Mucosa of descending colon (tissue), 3 donors: Measurements from ENCODE around the gene CFAP157. TPM values are rescaled to one million over a fixed set of nuclear protein-coding genes. Genes with fewer than 3 reads are reported as not detected.
A peak's percentile ranks its signal among the peaks of the same experiment; 100 is the strongest.

Experiments used
- ATAC-seq: fragments of 200-7000 bp; cut with Tn5 transposase; one replicate; pipeline ENCODE4 v1.9.1; 2020; ENCODE audit warnings: mild to moderate bottlenecking, moderate library complexity
- DNase-seq, 3 donors: peaks; one replicate each; pipeline ENCODE4 v3.0.0-alpha.2; 2020
- H3K36me3 ChIP-seq: fragments of 200-600 bp; one replicate; pipeline ENCODE4 v1.8.0; 2021; ENCODE audit warnings: low read depth, mild to moderate bottlenecking
- H3K4me1 ChIP-seq: fragments of 200-600 bp; one replicate; pipeline ENCODE4 v1.8.0; 2021; ENCODE audit warnings: low read depth, mild to moderate bottlenecking
- H3K4me3 ChIP-seq: fragments of 200-600 bp; one replicate; pipeline ENCODE4 v1.8.0; 2021; ENCODE audit warnings: mild to moderate bottlenecking
- H3K9me3 ChIP-seq: fragments of 200-600 bp; one replicate; pipeline ENCODE4 v1.8.0; 2021; ENCODE audit warnings: mild to moderate bottlenecking
- intact Hi-C, 2 donors: fragments of 100-400 bp; cut with DNase I in 1 of 2; cut with micrococcal nuclease in 1 of 2; formaldehyde crosslinking; loops; one replicate each; pipeline versions ENCODE4 v1.11.0 to v1.11.1; 2022; cut with DNase I, micrococcal nuclease
- total RNA-seq, 3 donors: library from RNA; stranded (reverse); fragmentation: NEBNext Ultra II Directional in 2 of 3; extraction: Animal tissue kit (Norgen Biotek cat#: 25700) in 2 of 3; gene quantifications; one replicate each; pipeline versions ENCODE4 v1.2.1 to v1.2.4, GENCODE V29; 2021 to 2023
- TF ChIP-seq, protein P1 (sequence below): fragments of 200-600 bp; IDR thresholded peaks from one replicate; pipeline ENCODE4 v1.8.0; 2022; ENCODE audit warnings: antibody characterized with exemption, mild to moderate bottlenecking
- donor health status: DM: no; HTN: no; CAD: no; lungs with moderate emphysema.
- donor health status: DM: no; HTN: no; CAD: no.
- donor health status: DM: no; HTN: yes; CAD: no.

The CFAP157 gene
- total RNA-seq, 3 donors from 2014 or later = 0.12 to 0.28 TPM; not detected in 1

DNA sequence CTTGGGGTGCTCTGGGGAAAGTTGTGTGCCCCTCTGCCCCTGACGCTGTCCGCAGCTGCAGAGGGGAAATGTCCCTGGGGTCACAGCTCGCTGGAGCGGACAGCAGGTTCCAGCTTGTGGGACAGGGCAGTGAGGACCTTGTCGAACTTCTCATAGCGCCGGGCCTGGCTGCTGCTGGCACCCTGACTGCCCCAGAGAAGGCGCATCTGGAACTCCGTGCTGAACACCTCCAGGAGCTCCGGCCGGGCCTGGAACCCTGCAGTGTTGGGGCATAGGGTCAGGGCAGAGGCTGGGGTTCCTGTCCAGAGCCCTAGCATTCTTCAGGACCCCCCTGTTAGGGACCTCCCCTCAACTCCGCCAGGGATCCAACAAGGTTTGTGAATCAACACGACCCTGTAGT, 31.9 kb downstream of the CFAP157 start:
- Histone ChIP-seq H3K36me3 (no peaks in the 10 kb centered on the region), H3K9me3 (no peaks in the 10 kb centered on the region), H3K4me3 (no peak overlapping the region), H3K4me1 (peaks cover 21% of the 10 kb centered on the region)
- ATAC-seq (no peak), DNase-seq (no peak)
- TF ChIP-seq, protein P1, sequence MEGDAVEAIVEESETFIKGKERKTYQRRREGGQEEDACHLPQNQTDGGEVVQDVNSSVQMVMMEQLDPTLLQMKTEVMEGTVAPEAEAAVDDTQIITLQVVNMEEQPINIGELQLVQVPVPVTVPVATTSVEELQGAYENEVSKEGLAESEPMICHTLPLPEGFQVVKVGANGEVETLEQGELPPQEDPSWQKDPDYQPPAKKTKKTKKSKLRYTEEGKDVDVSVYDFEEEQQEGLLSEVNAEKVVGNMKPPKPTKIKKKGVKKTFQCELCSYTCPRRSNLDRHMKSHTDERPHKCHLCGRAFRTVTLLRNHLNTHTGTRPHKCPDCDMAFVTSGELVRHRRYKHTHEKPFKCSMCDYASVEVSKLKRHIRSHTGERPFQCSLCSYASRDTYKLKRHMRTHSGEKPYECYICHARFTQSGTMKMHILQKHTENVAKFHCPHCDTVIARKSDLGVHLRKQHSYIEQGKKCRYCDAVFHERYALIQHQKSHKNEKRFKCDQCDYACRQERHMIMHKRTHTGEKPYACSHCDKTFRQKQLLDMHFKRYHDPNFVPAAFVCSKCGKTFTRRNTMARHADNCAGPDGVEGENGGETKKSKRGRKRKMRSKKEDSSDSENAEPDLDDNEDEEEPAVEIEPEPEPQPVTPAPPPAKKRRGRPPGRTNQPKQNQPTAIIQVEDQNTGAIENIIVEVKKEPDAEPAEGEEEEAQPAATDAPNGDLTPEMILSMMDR = no peak
- intact Hi-C loops = loop anchor here in 1 of 2 donors (5.0 to 10.0 kb wide), 2 partner anchors 44 to 136 kb away; partner anchors contain the start of gene AK1

DNA sequence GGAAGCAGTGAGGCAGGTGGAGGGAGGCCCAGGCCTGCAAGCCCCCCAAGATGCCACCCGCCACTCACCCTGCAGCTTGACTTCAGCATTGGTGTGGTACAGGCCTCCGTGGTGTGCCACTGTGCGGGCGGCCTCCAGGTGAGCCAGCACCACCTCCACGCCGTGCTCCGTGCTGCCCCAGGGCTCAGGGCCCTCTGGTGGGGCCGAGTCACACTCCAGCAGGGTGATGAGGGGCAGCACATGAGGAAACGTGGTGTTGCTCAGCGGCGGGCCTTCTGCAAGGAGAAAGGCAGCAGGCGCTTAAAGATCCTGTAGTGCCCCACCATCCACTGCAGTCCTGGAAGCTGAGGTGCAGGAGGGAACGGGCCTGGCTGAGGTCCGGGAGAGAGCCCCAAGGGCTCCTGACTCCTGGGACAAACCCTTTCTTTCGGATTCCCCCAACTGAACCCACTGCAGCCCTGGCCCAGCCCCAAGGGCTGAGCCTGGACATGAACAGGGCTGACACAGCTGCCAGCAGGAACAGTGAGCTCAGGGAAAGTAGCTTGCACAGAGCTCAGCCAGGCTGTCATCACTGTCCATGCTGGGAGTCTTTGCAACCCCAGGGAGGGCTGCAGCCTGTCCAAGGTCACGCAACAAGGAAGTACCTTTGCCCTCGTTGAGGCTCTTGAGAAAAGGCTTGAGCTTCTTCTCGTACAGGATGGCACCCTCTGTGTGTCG, 33.0 kb downstream of the CFAP157 start:
- ATAC-seq (no peak), DNase-seq (no peak)
- intact Hi-C loops = loop anchor here in 1 of 2 donors (5.0 to 10.0 kb wide), 2 partner anchors 43 to 135 kb away; partner anchors contain the start of gene AK1
- Histone ChIP-seq H3K9me3 (no peaks in the 10 kb centered on the region), H3K4me3 (no peak overlapping the region), H3K4me1 (peaks cover 14% of the 10 kb centered on the region), H3K36me3 (no peaks in the 10 kb centered on the region)
- TF ChIP-seq, protein P1 = no peak

DNA sequence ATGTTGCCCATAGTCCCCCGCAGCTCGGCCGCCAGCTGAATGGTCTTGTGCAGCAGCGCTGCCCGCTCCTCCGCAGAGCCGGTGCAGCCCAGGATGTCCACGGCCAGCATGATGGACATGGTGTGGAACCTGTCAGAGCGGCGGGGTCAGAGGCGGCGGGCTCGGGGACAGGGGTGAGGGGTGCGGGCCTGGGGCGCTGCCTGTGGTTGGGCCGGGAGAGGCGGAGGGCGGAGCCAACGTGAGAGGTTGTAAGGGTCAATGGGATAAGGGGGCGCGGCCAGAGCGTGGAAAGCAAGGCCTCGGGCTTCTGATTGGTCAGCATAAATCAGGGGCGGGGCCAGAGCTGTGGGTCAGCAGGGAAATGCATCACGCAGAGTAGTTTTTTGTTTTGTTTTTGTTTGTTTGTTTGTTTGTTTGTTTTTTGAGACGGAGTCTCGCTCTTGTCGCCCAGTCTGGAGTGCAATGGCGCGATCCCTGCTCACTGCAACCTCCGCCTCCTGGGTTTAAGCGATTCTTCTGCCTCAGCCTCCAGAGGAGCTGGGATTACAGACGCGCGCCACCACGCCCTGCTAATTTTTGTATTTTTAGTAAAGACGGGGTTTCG, 35.1 kb downstream of the CFAP157 start:
- no peak overlapping the region for H3K4me3 ChIP-seq
- H3K4me1 ChIP-seq = peaks cover 14% of the 10 kb centered on the region
- intact Hi-C loops = no loop called here
- H3K36me3 ChIP-seq = no peaks in the 10 kb centered on the region
- ATAC-seq (peak; percentile 68), DNase-seq (peak; percentile 64 to 71 (median 69))
- no peaks in the 10 kb centered on the region for H3K9me3 ChIP-seq
- TF ChIP-seq, protein P1 = no peak

DNA sequence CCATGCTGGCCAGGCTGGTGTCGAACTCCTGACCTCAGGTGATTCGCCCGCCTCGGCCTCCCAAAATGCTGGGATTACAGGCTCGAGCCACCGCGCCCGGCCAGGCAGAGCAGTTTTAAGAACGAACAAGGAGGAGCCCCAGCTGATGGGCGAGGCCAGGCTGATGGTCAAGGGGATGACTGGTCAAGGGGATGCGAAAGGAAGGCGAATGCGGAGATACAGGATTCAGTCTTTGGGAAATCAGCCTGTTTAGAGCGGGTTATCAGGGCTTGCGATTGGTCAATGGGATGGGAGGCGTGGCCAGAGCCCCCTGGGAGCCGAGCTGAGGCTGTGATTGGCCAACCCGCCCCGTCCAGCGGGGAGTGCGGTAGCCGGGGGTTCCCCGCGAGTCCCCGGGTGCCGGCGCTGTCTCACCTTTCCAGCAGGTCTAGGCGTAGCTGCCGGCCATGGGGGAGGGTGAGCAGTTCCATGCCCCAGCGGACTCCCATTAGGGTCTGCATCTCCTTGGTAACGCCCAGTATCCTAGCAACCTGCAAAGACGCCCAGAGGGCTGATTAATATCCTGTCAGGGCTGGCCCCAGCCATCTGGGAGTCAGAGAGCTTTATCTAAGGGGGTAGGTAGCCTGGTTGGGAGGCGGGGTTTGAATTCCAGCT, 35.8 kb downstream of the CFAP157 start:
- peaks cover 14% of the 10 kb centered on the region for H3K4me1 ChIP-seq
- DNase-seq (peak in 1 of 3 donors; percentile 59), ATAC-seq (peak; percentile 5)
- TF ChIP-seq, protein P1 = no peak
- intact Hi-C loops = no loop called here
- no peaks in the 10 kb centered on the region for H3K9me3 ChIP-seq
- H3K4me3 ChIP-seq = no peak overlapping the region
- no peaks in the 10 kb centered on the region for H3K36me3 ChIP-seq

DNA sequence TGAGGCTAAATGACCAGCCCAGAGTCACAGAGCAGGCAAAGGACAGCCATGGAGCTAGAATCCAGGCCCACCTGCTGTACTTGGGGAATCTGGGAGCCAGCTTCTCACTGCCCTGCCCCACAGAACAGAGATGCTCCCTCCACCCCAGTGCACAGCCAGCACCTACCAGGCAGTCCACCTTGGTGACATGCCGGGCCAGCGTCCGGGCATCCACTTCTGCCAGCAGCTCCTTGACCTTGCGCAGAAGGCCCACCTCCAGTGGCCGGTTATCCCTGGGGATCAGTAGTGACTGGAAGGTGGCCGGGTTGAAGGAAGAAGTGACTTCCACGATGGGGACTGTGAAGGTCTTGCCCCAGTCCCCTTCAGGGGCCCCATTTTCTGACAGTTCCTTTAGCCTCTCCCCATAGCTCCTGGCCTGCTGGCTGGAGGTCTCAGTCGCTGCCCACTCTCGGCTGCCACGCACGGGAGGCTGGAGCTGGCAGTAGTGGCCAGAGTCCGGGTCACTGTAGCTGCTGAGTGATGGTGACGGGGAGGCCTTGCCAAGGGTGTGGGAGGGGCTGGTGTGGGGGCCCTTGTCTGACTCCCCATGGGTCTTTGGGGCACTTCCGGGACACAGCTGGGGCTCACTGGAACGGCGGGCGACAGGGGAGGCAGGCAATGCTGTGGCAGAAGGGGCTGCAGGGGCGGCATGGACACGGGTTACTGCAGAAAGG, 37.8 kb downstream of the CFAP157 start:
- no peaks in the 10 kb centered on the region for H3K36me3 ChIP-seq
- DNase-seq = no peak
- no peak for ATAC-seq
- intact Hi-C loops = no loop called here
- H3K4me3 ChIP-seq = no peak overlapping the region
- TF ChIP-seq, protein P1 = no peak
- H3K9me3 ChIP-seq = no peaks in the 10 kb centered on the region
- peaks cover 14% of the 10 kb centered on the region for H3K4me1 ChIP-seq
